DOHH2 (cell line): ENCODE results near the gene COLEC12.

ENCODE experiments used
- H3F3A ChIP-seq: fragments of 200-600 bp; sonication (generic), shearing (Covaris generic); 2 replicates; pipeline ENCODE4 v1.6.0; 2016; ENCODE audit warnings: antibody characterized with exemption, mild to moderate bottlenecking; ENCODE audit not compliant: control insufficient read depth, insufficient read depth
- H3K27ac ChIP-seq: fragments of 200-600 bp; sonication (generic); 2 replicates; pipeline ENCODE4 v1.5.1; 2014; ENCODE audit warnings: low read depth, mild to moderate bottlenecking, low read length, moderate library complexity
- H3K27me3 ChIP-seq: fragments of 200-600 bp; sonication (generic); 2 replicates; pipeline ENCODE4 v1.6.1; 2014; ENCODE audit warnings: mild to moderate bottlenecking, low read length, mixed read lengths; ENCODE audit not compliant: control insufficient read depth
- H3K36me3 ChIP-seq: fragments of 200-600 bp; sonication (generic); 2 replicates; pipeline ENCODE4 v1.6.1; 2014; ENCODE audit warnings: mild to moderate bottlenecking, low read length, moderate library complexity, mixed read lengths; ENCODE audit not compliant: control insufficient read depth
- H3K4me1 ChIP-seq: fragments of 200-600 bp; sonication (generic); 2 replicates; pipeline ENCODE4 v1.6.1; 2014; ENCODE audit warnings: mild to moderate bottlenecking, low read length, mixed read lengths; ENCODE audit not compliant: control insufficient read depth
- H3K4me2 ChIP-seq: fragments of 200-600 bp; sonication (generic); 2 replicates; pipeline ENCODE4 v1.6.0; 2014; ENCODE audit warnings: mild to moderate bottlenecking, low read length, moderate library complexity
- H3K4me3 ChIP-seq: fragments of 200-600 bp; sonication (generic); 2 replicates; pipeline ENCODE4 v1.5.1; 2014; ENCODE audit warnings: mild to moderate bottlenecking, low read length, mixed read lengths
- H3K79me2 ChIP-seq: fragments of 200-600 bp; sonication (generic); 2 replicates; pipeline ENCODE4 v1.6.1; 2014; ENCODE audit warnings: mild to moderate bottlenecking, low read length, mixed read lengths; ENCODE audit not compliant: control insufficient read depth
- H3K9me2 ChIP-seq: fragments of 200-600 bp; sonication (generic); replicated peaks from 2 replicates; pipeline ENCODE4 v1.6.1; 2014; ENCODE audit warnings: mild to moderate bottlenecking, low read length, mixed read lengths; ENCODE audit not compliant: control insufficient read depth
- H3K9me3 ChIP-seq: fragments of 200-600 bp; sonication (generic); 2 replicates; pipeline ENCODE4 v1.6.1; 2014; ENCODE audit warnings: antibody characterized with exemption, low read length, mixed read lengths; ENCODE audit not compliant: control insufficient read depth, insufficient read depth
- H4K20me1 ChIP-seq: fragments of 200-600 bp; sonication (generic); 2 replicates; pipeline ENCODE4 v1.6.0; 2014; ENCODE audit warnings: low read depth, mild to moderate bottlenecking, antibody characterized with exemption, low read length, moderate library complexity; ENCODE audit not compliant: control insufficient read depth, insufficient read depth
- EZH2phosphoT487 ChIP-seq: fragments of 200-600 bp; sonication (generic); IDR thresholded peaks from 2 replicates; pipeline ENCODE4 v1.6.1; 2017; ENCODE audit warnings: borderline replicate concordance, mild to moderate bottlenecking, antibody characterized with exemption, low read length, moderate library complexity, mixed read lengths
- TF ChIP-seq, protein P1 (sequence below): fragments of 200-600 bp; sonication (generic); IDR thresholded peaks from one replicate; pipeline ENCODE4 v1.5.1; 2014; ENCODE audit warnings: antibody characterized with exemption, mild to moderate bottlenecking, low read depth, low read length; ENCODE audit not compliant: poor library complexity, severe bottlenecking

The COLEC12 gene

DNA sequence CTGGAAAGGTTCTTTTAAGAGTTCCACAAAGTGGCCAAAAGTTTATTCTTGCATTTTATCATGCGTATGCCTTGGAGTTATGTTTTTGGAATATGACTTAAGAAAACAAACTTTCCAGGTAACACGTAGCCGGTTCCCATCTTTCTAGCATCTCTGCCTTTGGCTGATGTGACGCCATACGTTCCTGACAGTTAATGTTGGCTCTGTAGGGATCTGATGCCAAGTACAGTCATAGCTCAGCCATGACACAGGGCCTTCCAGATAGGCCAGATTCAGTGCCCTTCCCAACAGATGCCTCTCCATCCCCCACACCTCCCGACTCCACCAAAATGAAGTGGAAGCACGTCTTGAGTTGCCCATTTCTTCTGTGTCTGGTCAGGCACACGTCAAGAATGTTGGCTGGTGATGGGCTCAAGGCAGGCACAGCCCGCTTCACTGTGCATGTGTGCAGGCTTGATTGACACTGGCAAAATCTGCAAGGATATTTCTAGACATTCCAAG lies 181.7 kb downstream of the COLEC12 start:
- H3K4me1 ChIP-seq: no peaks in the 10 kb centered on the region

DNA sequence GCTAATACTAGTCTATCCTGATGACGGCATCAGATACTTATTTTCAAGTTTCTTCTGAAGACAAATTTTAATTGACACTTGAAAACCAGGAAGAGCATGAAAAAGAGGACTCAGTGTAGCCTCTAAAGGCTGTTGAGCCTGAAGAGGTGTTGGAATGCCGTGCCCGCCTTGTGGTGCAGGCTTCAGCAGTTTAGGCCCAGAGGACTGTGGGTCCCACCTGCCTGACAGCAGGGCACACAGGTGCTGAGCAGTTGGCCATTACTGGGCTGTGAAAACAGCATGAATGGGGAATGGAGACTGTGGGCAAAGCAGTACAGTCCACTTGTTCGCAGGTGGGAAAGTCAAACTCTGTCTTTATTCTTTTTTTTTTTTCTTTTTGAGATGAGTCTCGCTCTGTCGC lies 182.9 kb downstream of the COLEC12 start:
- H3K4me1 ChIP-seq: no peaks in the 10 kb centered on the region
- no peaks in the 10 kb centered on the region for H3K9me3 ChIP-seq
- TF ChIP-seq, protein P1, sequence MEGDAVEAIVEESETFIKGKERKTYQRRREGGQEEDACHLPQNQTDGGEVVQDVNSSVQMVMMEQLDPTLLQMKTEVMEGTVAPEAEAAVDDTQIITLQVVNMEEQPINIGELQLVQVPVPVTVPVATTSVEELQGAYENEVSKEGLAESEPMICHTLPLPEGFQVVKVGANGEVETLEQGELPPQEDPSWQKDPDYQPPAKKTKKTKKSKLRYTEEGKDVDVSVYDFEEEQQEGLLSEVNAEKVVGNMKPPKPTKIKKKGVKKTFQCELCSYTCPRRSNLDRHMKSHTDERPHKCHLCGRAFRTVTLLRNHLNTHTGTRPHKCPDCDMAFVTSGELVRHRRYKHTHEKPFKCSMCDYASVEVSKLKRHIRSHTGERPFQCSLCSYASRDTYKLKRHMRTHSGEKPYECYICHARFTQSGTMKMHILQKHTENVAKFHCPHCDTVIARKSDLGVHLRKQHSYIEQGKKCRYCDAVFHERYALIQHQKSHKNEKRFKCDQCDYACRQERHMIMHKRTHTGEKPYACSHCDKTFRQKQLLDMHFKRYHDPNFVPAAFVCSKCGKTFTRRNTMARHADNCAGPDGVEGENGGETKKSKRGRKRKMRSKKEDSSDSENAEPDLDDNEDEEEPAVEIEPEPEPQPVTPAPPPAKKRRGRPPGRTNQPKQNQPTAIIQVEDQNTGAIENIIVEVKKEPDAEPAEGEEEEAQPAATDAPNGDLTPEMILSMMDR: no peak
- TF ChIP-seq EZH2phosphoT487: no peak
- no peak overlapping the region for H3K4me3 ChIP-seq
- H3K79me2 ChIP-seq: no peaks in the 10 kb centered on the region
- no peak overlapping the region for H3K4me2 ChIP-seq
- H3K9me2 ChIP-seq: no peaks in the 10 kb centered on the region
- H4K20me1 ChIP-seq: no peaks in the 10 kb centered on the region
- no peaks in the 10 kb centered on the region for H3F3A ChIP-seq
- no peaks in the 10 kb centered on the region for H3K36me3 ChIP-seq
- peaks cover 3% of the 10 kb centered on the region for H3K27me3 ChIP-seq
- H3K27ac ChIP-seq: no peak overlapping the region

More for the DNA sequence above, 181.7 kb downstream of the COLEC12 start:
- H3F3A ChIP-seq: no peaks in the 10 kb centered on the region
- TF ChIP-seq, protein P1: no peak
- TF ChIP-seq EZH2phosphoT487: no peak
- H3K9me3 ChIP-seq: no peaks in the 10 kb centered on the region
- H3K27me3 ChIP-seq: peaks cover 4% of the 10 kb centered on the region
- no peak overlapping the region for H3K4me2 ChIP-seq
- H4K20me1 ChIP-seq: no peaks in the 10 kb centered on the region
- H3K4me3 ChIP-seq: no peak overlapping the region
- no peaks in the 10 kb centered on the region for H3K36me3 ChIP-seq
- H3K27ac ChIP-seq: no peak overlapping the region
- no peaks in the 10 kb centered on the region for H3K9me2 ChIP-seq
- no peaks in the 10 kb centered on the region for H3K79me2 ChIP-seq

DNA sequence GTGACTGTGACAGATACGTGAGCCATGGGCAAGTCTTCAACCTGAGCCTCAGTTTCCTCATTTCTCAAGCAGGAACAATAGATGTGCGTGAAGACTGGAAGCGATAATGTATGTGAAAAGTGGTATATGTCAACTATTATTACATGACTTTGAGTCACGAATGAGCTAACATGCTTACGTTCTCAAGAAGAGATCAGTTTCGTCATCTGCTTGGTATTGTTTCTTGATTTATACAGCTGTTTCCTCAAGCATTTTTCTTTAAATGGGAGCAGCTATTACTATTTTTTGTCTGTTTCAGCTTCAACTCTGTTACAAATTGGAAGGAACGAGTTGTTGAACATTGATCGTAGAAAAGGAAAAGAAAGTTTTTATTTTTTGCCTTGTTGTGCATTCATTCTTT lies 184.1 kb downstream of the COLEC12 start:
- H3K4me3 ChIP-seq: no peak overlapping the region
- no peak overlapping the region for H3K4me2 ChIP-seq
- TF ChIP-seq, protein P1: no peak
- no peak for TF ChIP-seq EZH2phosphoT487

More for the DNA sequence above, 184.1 kb downstream of the COLEC12 start:
- Histone ChIP-seq H3K4me1 (no peaks in the 10 kb centered on the region), H3K27ac (no peak overlapping the region), H3K27me3 (no peaks in the 10 kb centered on the region), H4K20me1 (no peaks in the 10 kb centered on the region), H3K79me2 (no peaks in the 10 kb centered on the region), H3F3A (no peaks in the 10 kb centered on the region), H3K9me2 (no peaks in the 10 kb centered on the region), H3K36me3 (no peaks in the 10 kb centered on the region), H3K9me3 (no peaks in the 10 kb centered on the region)
